ENCODE data around the gene ASTE1.

The ASTE1 gene

GRCh38 chr3:130967281-130967680, 59.3 kb downstream of the ASTE1 start:
- H3K4me1 ChIP-seq: no peaks in the 10 kb centered on the region
- no peaks in the 10 kb centered on the region for H3K79me2 ChIP-seq
- no peaks in the 10 kb centered on the region for H3K9me3 ChIP-seq (ENCODE audit: control insufficient read depth, low read length)
- H3K4me3 ChIP-seq (ENCODE audit: low read depth, low read length): no peak overlapping the region
- H3K27ac ChIP-seq: no peak overlapping the region
- TF ChIP-seq CTCF (IDR thresholded peaks at IDR 0.05): no peak
- no peak overlapping the region for H3K9ac ChIP-seq
- no peak overlapping the region for H3K4me2 ChIP-seq (ENCODE audit: low read length)
- H3K27me3 ChIP-seq (ENCODE audit: control insufficient read depth, insufficient read depth, low read length): no peaks in the 10 kb centered on the region
- H2AFZ ChIP-seq: no peak overlapping the region
- H3K36me3 ChIP-seq (ENCODE audit: control insufficient read depth, insufficient read depth, low read length): no peaks in the 10 kb centered on the region

DNA sequence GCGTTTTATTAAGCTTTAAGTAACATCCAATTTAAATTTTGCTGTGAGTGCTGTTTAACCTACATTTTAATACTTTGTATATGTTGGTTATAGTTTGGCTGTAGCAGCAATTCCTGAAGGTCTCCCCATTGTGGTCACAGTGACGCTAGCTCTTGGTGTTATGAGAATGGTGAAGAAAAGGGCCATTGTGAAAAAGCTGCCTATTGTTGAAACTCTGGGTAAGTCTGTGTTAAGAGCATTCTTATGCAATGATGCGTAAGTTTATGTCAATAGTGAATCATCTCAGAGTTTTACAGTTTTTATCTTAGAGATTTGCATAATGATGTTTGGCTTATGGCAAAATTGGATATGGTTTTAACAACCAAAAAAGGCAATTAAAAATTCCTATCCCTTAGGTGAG, 62.7 kb downstream of the ASTE1 start:
- H3K27me3 ChIP-seq (ENCODE audit: control insufficient read depth, insufficient read depth, low read length): no peaks in the 10 kb centered on the region
- no peaks in the 10 kb centered on the region for H3K79me2 ChIP-seq
- H3K4me3 ChIP-seq (ENCODE audit: low read depth, low read length): no peak overlapping the region
- no peaks in the 10 kb centered on the region for H3K9me3 ChIP-seq (ENCODE audit: control insufficient read depth, low read length)
- no peak overlapping the region for H3K9ac ChIP-seq
- no peak overlapping the region for H2AFZ ChIP-seq
- no peaks in the 10 kb centered on the region for H3K36me3 ChIP-seq (ENCODE audit: control insufficient read depth, insufficient read depth, low read length)
- TF ChIP-seq CTCF (IDR thresholded peaks at IDR 0.05): no peak
- no peak overlapping the region for H3K4me2 ChIP-seq (ENCODE audit: low read length)
- no peaks in the 10 kb centered on the region for H3K4me1 ChIP-seq
- H3K27ac ChIP-seq: no peak overlapping the region

Data from parathyroid adenoma (tissue), 2 donors.